Neural cell (in vitro differentiated cells): ENCODE data around the gene OTOP3. TPM values are rescaled to one million over a fixed set of nuclear protein-coding genes. Genes with fewer than 3 reads are reported as not detected.

Source experiments
- H2AFZ ChIP-seq: fragments of 200-600, 300-800 bp; sonication (generic), shearing (Covaris generic); 2 replicates; pipeline ENCODE4 v1.6.0; 2014; ENCODE audit warnings: low read depth, mild to moderate bottlenecking, antibody characterized with exemption, low read length, moderate library complexity
- H3F3A ChIP-seq: fragments of 200-600 bp; shearing (Covaris generic); 2 replicates; pipeline ENCODE4 v1.6.1; 2016; ENCODE audit warnings: mild to moderate bottlenecking, moderate library complexity, mixed read lengths, antibody characterized with exemption, low read length; ENCODE audit not compliant: insufficient read depth, poor library complexity, severe bottlenecking
- H3K27ac ChIP-seq: fragments of 200-600, 300-800 bp; sonication (generic), shearing (Covaris generic); 2 replicates; pipeline ENCODE4 v1.5.1; 2014; ENCODE audit warnings: mild to moderate bottlenecking, low read length, moderate library complexity
- H3K27me3 ChIP-seq: fragments of 300-800, 200-600 bp; sonication (generic), shearing (Covaris generic); 2 replicates; pipeline ENCODE4 v1.6.0; 2014; ENCODE audit warnings: mild to moderate bottlenecking, low read depth, low read length, moderate library complexity; ENCODE audit not compliant: insufficient read depth
- H3K36me3 ChIP-seq: fragments of 300-800, 200-600 bp; sonication (generic), shearing (Covaris generic); 2 replicates; pipeline ENCODE4 v1.5.1; 2014; ENCODE audit warnings: mild to moderate bottlenecking, antibody characterized with exemption, low read length, moderate library complexity; ENCODE audit not compliant: insufficient read depth
- H3K4me2 ChIP-seq: fragments of 300-800, 200-600 bp; sonication (generic), shearing (Covaris generic); 2 replicates; pipeline ENCODE4 v1.6.0; 2014; ENCODE audit warnings: mild to moderate bottlenecking, low read length
- H3K4me3 ChIP-seq: fragments of 300-800, 200-600 bp; sonication (generic), shearing (Covaris generic); 2 replicates; pipeline ENCODE4 v1.5.1; 2014; ENCODE audit warnings: mild to moderate bottlenecking, low read length, moderate library complexity
- H3K79me2 ChIP-seq: fragments of 200-600 bp; shearing (Covaris generic); replicated peaks from 2 replicates; pipeline ENCODE4 v1.6.0; 2014; ENCODE audit warnings: mild to moderate bottlenecking, low read length, moderate library complexity; ENCODE audit not compliant: insufficient read depth
- H3K9ac ChIP-seq: fragments of 300-800, 200-600 bp; sonication (generic), shearing (Covaris generic); 2 replicates; pipeline ENCODE4 v1.6.1; 2016; ENCODE audit warnings: mild to moderate bottlenecking, low read length, mixed read lengths
- H3K9me2 ChIP-seq: fragments of 200-600 bp; shearing (Covaris generic); 2 replicates; pipeline ENCODE4 v1.6.1; 2016; ENCODE audit warnings: mild to moderate bottlenecking, low read length, mixed read lengths; ENCODE audit not compliant: insufficient read depth
- H3K9me3 ChIP-seq: fragments of 200-600, 300-800 bp; sonication (generic), shearing (Covaris generic); 2 replicates; pipeline ENCODE4 v1.6.1; 2016; ENCODE audit warnings: mild to moderate bottlenecking, mixed run types, low read length, moderate library complexity, mixed read lengths
- H4K20me1 ChIP-seq: fragments of 200-600 bp; shearing (Covaris generic); 2 replicates; pipeline ENCODE4 v1.6.1; 2016; ENCODE audit warnings: mild to moderate bottlenecking, mixed run types; ENCODE audit not compliant: insufficient read depth
- EP300 ChIP-seq: fragments of 450-650 bp; conservative IDR thresholded peaks from 2 replicates; pipeline ENCODE4 v1.6.1; 2014; ENCODE audit warnings: antibody characterized with exemption, mild to moderate bottlenecking, moderate library complexity; ENCODE audit not compliant: poor library complexity, severe bottlenecking
- EZH2 ChIP-seq: fragments of 200-600, 300-800 bp; shearing (Covaris generic), sonication (generic); IDR thresholded peaks from 2 replicates; pipeline ENCODE4 v1.6.1; 2014; ENCODE audit warnings: antibody characterized with exemption, low read length, borderline replicate concordance, mild to moderate bottlenecking; ENCODE audit not compliant: insufficient read depth, poor library complexity, severe bottlenecking
- MXI1 ChIP-seq: fragments of 450-650 bp; conservative IDR thresholded peaks from 2 replicates; pipeline ENCODE4 v1.6.1; 2014; ENCODE audit warnings: antibody characterized with exemption, mild to moderate bottlenecking; ENCODE audit not compliant: poor library complexity, severe bottlenecking
- POLR2AphosphoS5 ChIP-seq: IDR thresholded peaks from 2 replicates; pipeline ENCODE4 v1.6.1; 2012
- RAD21 ChIP-seq: fragments of 450-650 bp; conservative IDR thresholded peaks from 2 replicates; pipeline ENCODE4 v1.6.1; 2014; ENCODE audit warnings: antibody characterized with exemption, mild to moderate bottlenecking, moderate library complexity
- SMC3 ChIP-seq: fragments of 450-650 bp; conservative IDR thresholded peaks from 2 replicates; pipeline ENCODE4 v1.6.1; 2014; ENCODE audit warnings: antibody characterized with exemption, mild to moderate bottlenecking, moderate library complexity; ENCODE audit not compliant: poor library complexity
- TAF1 ChIP-seq: IDR thresholded peaks from 2 replicates; pipeline ENCODE4 v1.6.1; 2012; ENCODE audit warnings: low read depth
- polyA plus RNA-seq: library from polyadenylated mRNA; depleted of rRNA; stranded (reverse); fragments of >200 nt; gene quantifications from 2 replicates; pipeline ENCODE4 v1.2.3, GENCODE V29; 2014
- TF ChIP-seq, protein P1 (sequence below): IDR thresholded peaks from 2 replicates; pipeline ENCODE4 v1.6.1; 2012; ENCODE audit warnings: borderline replicate concordance
- TF ChIP-seq, protein P2 (sequence below): fragments of 450-650 bp; IDR thresholded peaks from 2 replicates; pipeline ENCODE4 v1.5.1; 2014; ENCODE audit warnings: antibody characterized with exemption, mild to moderate bottlenecking, moderate library complexity; ENCODE audit not compliant: poor library complexity, severe bottlenecking

The OTOP3 gene
- polyA plus RNA-seq, 1 donor from 2014 or later: not detected

DNA sequence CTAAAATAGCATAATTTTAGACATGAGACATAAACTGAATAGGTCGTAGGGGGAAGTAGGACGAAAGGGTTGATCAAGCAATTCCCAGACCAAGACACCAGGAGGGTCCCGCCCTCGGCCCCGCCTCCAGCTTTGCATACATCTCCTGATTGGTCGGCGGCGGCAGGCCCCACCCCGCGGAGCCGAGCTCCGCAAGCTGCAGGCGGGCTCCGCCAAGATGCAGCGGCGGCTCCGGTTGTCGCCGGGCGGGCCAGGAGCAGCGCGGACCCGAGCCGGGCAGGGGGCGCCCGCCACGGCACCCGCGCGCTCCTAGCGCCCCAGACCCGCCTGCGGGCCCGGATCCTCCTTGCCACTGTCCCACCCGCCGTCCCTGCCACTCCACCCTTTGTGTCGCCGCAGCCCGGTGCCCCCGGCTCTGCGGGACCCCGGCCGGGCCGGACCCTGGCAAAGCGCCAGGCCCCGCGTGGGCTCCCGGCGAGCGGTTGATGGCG lies 51.8 kb downstream of the OTOP3 start, which contains the start of gene CDR2L:
Gene CDR2L (plus strand): TSS at position 215 of the 491 bp plus-strand sequence. CDS start 412 bp downstream, outside the sequence.
- TF ChIP-seq RAD21 (peak; percentile 15), SMC3 (peak; percentile 31), TAF1 (peak; percentile 47), EZH2 (no peak), EP300 (no peak), POLR2AphosphoS5 (peak; percentile 91), MXI1 (no peak)
- TF ChIP-seq, protein P1, sequence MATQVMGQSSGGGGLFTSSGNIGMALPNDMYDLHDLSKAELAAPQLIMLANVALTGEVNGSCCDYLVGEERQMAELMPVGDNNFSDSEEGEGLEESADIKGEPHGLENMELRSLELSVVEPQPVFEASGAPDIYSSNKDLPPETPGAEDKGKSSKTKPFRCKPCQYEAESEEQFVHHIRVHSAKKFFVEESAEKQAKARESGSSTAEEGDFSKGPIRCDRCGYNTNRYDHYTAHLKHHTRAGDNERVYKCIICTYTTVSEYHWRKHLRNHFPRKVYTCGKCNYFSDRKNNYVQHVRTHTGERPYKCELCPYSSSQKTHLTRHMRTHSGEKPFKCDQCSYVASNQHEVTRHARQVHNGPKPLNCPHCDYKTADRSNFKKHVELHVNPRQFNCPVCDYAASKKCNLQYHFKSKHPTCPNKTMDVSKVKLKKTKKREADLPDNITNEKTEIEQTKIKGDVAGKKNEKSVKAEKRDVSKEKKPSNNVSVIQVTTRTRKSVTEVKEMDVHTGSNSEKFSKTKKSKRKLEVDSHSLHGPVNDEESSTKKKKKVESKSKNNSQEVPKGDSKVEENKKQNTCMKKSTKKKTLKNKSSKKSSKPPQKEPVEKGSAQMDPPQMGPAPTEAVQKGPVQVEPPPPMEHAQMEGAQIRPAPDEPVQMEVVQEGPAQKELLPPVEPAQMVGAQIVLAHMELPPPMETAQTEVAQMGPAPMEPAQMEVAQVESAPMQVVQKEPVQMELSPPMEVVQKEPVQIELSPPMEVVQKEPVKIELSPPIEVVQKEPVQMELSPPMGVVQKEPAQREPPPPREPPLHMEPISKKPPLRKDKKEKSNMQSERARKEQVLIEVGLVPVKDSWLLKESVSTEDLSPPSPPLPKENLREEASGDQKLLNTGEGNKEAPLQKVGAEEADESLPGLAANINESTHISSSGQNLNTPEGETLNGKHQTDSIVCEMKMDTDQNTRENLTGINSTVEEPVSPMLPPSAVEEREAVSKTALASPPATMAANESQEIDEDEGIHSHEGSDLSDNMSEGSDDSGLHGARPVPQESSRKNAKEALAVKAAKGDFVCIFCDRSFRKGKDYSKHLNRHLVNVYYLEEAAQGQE: no peak
- TF ChIP-seq, protein P2, sequence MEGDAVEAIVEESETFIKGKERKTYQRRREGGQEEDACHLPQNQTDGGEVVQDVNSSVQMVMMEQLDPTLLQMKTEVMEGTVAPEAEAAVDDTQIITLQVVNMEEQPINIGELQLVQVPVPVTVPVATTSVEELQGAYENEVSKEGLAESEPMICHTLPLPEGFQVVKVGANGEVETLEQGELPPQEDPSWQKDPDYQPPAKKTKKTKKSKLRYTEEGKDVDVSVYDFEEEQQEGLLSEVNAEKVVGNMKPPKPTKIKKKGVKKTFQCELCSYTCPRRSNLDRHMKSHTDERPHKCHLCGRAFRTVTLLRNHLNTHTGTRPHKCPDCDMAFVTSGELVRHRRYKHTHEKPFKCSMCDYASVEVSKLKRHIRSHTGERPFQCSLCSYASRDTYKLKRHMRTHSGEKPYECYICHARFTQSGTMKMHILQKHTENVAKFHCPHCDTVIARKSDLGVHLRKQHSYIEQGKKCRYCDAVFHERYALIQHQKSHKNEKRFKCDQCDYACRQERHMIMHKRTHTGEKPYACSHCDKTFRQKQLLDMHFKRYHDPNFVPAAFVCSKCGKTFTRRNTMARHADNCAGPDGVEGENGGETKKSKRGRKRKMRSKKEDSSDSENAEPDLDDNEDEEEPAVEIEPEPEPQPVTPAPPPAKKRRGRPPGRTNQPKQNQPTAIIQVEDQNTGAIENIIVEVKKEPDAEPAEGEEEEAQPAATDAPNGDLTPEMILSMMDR: peak; percentile 33
- no peaks in the 10 kb centered on the region for H3F3A ChIP-seq
- H3K9ac ChIP-seq: peak within 1 kb of the TSS; percentile 87
- H3K27ac ChIP-seq: peak within 1 kb of the TSS; percentile 75
- H2AFZ ChIP-seq: peak within 1 kb of the TSS; percentile 25
- peak within 1 kb of the TSS; percentile 70 for H3K4me2 ChIP-seq
- no peaks in the 10 kb centered on the region for H4K20me1 ChIP-seq
- H3K27me3 ChIP-seq: no peaks in the 10 kb centered on the region
- no peaks in the 10 kb centered on the region for H3K9me3 ChIP-seq
- no peaks in the 10 kb centered on the region for H3K9me2 ChIP-seq
- H3K4me3 ChIP-seq: peak within 1 kb of the TSS; percentile 90
- H3K79me2 ChIP-seq: peaks cover 20% of the 10 kb centered on the region
- H3K36me3 ChIP-seq: no peaks in the 10 kb centered on the region

DNA sequence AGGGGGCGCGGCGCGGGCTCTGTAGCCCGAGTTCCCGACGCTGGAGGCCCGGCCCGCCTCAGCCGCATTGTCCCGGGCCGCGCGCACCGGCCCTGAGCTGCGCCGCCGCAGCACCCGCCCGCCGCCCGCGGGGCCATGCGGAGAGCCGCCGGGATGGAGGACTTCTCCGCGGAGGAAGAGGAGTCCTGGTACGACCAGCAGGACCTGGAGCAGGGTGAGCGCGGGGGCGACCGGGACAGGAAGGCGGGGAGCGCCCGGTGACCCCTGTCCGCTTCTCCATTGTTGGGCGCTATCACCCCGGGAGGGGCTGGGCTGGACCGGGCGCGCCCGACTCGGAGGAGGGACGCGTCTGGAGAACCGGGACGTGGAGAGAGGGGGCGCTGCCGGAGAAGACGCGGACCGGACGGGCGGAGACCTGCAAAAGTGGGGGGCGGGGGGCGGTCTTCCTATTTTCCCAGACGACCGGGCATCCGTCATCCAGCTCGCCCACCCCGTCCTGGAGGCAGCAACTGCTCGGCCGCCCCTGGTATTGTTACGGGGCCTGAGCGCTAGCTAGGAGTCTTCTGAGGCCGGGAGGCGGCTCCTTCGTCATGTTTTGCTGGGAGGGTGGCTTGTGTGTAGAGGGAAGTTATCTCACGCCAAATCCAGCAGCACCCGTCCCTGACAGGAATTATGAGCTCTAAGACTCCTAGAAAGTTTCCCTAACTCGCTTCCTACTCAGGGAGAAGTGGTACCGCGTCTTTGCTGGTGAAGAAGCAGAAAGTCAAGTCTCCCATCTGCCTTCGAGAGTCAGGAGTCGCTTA lies 52.4 kb downstream of the OTOP3 start:
- TF ChIP-seq, protein P2: peak; percentile 40
- peak; percentile 53 for TF ChIP-seq POLR2AphosphoS5
- no peak for TF ChIP-seq RAD21
- no peak for TF ChIP-seq EP300
- TF ChIP-seq EZH2: no peak
- TF ChIP-seq, protein P1: no peak
- TF ChIP-seq MXI1: no peak
- TF ChIP-seq SMC3: peak; percentile 1
- TF ChIP-seq TAF1: no peak
- H4K20me1 ChIP-seq: no peaks in the 10 kb centered on the region
- H3K9ac ChIP-seq: peak overlapping the region; percentile 87
- no peaks in the 10 kb centered on the region for H3K9me3 ChIP-seq
- H3F3A ChIP-seq: no peaks in the 10 kb centered on the region
- peak overlapping the region; percentile 90 for H3K4me3 ChIP-seq
- H3K27me3 ChIP-seq: no peaks in the 10 kb centered on the region
- peak overlapping the region; percentile 25 for H2AFZ ChIP-seq
- peak overlapping the region; percentile 75 for H3K27ac ChIP-seq
- H3K79me2 ChIP-seq: peaks cover 20% of the 10 kb centered on the region
- no peaks in the 10 kb centered on the region for H3K9me2 ChIP-seq
- H3K4me2 ChIP-seq: peak overlapping the region; percentile 70
- no peaks in the 10 kb centered on the region for H3K36me3 ChIP-seq
